ENCODE data around the gene MEF2D. TPM values are rescaled to one million over a fixed set of nuclear protein-coding genes. Genes with fewer than 3 reads are reported as not detected.
A peak's percentile ranks its signal among the peaks of the same experiment; 100 is the strongest.

MEF2D gene
- total RNA-seq, 1 donor from 2014 or later, result 26.6 TPM

DNA sequence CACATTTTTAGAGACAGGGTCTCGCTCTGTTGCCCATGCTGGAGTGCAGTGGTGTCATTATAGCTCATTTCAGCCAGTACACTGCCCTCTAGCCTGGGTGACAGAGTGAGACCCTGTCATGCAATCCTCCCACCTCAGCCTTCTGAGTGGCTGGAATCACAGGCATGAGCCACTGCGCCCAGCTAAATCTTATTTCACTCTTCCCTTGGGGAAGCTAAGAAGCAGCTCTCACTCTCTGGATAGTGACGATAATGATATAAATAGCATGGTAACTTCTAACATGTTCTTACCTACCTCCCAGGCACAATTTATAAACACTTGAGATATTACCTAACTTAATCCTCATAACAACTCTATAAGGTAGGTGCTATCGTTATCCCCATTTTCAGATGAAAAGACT, 46.9 kb upstream of the MEF2D start:
- peaks cover 2% of the 10 kb centered on the region for H3K4me1 Mint-ChIP-seq (ENCODE audit: low read depth)
- H3K27me3 Mint-ChIP-seq, result no peaks in the 10 kb centered on the region
- no peaks in the 10 kb centered on the region for H3K9me3 Mint-ChIP-seq (ENCODE audit: low read depth)
- no peak for DNase-seq (ENCODE audit: low spot score, unreplicated experiment)
- H3K27ac Mint-ChIP-seq, result no peak overlapping the region
- peaks cover 4% of the 10 kb centered on the region for H3K36me3 Mint-ChIP-seq (ENCODE audit: insufficient read depth)
- TF ChIP-seq, protein P1, sequence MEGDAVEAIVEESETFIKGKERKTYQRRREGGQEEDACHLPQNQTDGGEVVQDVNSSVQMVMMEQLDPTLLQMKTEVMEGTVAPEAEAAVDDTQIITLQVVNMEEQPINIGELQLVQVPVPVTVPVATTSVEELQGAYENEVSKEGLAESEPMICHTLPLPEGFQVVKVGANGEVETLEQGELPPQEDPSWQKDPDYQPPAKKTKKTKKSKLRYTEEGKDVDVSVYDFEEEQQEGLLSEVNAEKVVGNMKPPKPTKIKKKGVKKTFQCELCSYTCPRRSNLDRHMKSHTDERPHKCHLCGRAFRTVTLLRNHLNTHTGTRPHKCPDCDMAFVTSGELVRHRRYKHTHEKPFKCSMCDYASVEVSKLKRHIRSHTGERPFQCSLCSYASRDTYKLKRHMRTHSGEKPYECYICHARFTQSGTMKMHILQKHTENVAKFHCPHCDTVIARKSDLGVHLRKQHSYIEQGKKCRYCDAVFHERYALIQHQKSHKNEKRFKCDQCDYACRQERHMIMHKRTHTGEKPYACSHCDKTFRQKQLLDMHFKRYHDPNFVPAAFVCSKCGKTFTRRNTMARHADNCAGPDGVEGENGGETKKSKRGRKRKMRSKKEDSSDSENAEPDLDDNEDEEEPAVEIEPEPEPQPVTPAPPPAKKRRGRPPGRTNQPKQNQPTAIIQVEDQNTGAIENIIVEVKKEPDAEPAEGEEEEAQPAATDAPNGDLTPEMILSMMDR (IDR thresholded peaks at IDR 0.05; ENCODE audit: unreplicated experiment), result no peak
- no peak overlapping the region for H3K4me3 Mint-ChIP-seq (ENCODE audit: low read depth)

- H3K9me3 Mint-ChIP-seq (ENCODE audit: low read depth), result no peaks in the 10 kb centered on the region
- peaks cover 2% of the 10 kb centered on the region for H3K4me1 Mint-ChIP-seq (ENCODE audit: low read depth)
- H3K36me3 Mint-ChIP-seq (ENCODE audit: insufficient read depth), result peaks cover 2% of the 10 kb centered on the region
- no peaks in the 10 kb centered on the region for H3K27me3 Mint-ChIP-seq
- no peak for DNase-seq (ENCODE audit: low spot score, unreplicated experiment)
- H3K4me3 Mint-ChIP-seq (ENCODE audit: low read depth), result no peak overlapping the region
- TF ChIP-seq, protein P1 (IDR thresholded peaks at IDR 0.05; ENCODE audit: unreplicated experiment), result no peak
- H3K27ac Mint-ChIP-seq, result peak overlapping the region; percentile 18
Observed at GRCh38 chr1:156546267-156546666, 45.7 kb upstream of the MEF2D start.

GRCh38 chr1:156544592-156545102, 44.1 kb upstream of the MEF2D start:
- peaks cover 2% of the 10 kb centered on the region for H3K4me1 Mint-ChIP-seq (ENCODE audit: low read depth)
- H3K4me3 Mint-ChIP-seq (ENCODE audit: low read depth), result no peak overlapping the region
- TF ChIP-seq, protein P1 (IDR thresholded peaks at IDR 0.05; ENCODE audit: unreplicated experiment), result no peak
- H3K27me3 Mint-ChIP-seq, result no peaks in the 10 kb centered on the region
- H3K36me3 Mint-ChIP-seq (ENCODE audit: insufficient read depth), result peaks cover 2% of the 10 kb centered on the region
- no peak for DNase-seq (ENCODE audit: low spot score, unreplicated experiment)
- H3K9me3 Mint-ChIP-seq (ENCODE audit: low read depth), result no peaks in the 10 kb centered on the region
- H3K27ac Mint-ChIP-seq, result no peak overlapping the region

GRCh38 chr1:156543066-156543465, 42.5 kb upstream of the MEF2D start:
- no peak for DNase-seq (ENCODE audit: low spot score, unreplicated experiment)
- H3K27me3 Mint-ChIP-seq, result no peaks in the 10 kb centered on the region
- H3K4me1 Mint-ChIP-seq (ENCODE audit: low read depth), result peaks cover 2% of the 10 kb centered on the region
- no peaks in the 10 kb centered on the region for H3K9me3 Mint-ChIP-seq (ENCODE audit: low read depth)
- H3K36me3 Mint-ChIP-seq (ENCODE audit: insufficient read depth), result peaks cover 6% of the 10 kb centered on the region
- TF ChIP-seq, protein P1 (IDR thresholded peaks at IDR 0.05; ENCODE audit: unreplicated experiment), result no peak
- no peak overlapping the region for H3K4me3 Mint-ChIP-seq (ENCODE audit: low read depth)
- peak overlapping the region; percentile 8 for H3K27ac Mint-ChIP-seq

GRCh38 chr1:156540955-156541354, 40.4 kb upstream of the MEF2D start:
- H3K36me3 Mint-ChIP-seq (ENCODE audit: insufficient read depth), result peaks cover 6% of the 10 kb centered on the region
- peaks cover 2% of the 10 kb centered on the region for H3K4me1 Mint-ChIP-seq (ENCODE audit: low read depth)
- H3K9me3 Mint-ChIP-seq (ENCODE audit: low read depth), result no peaks in the 10 kb centered on the region
- no peak overlapping the region for H3K27ac Mint-ChIP-seq
- H3K27me3 Mint-ChIP-seq, result no peaks in the 10 kb centered on the region
- H3K4me3 Mint-ChIP-seq (ENCODE audit: low read depth), result no peak overlapping the region
- DNase-seq (ENCODE audit: low spot score, unreplicated experiment), result no peak
- TF ChIP-seq, protein P1 (IDR thresholded peaks at IDR 0.05; ENCODE audit: unreplicated experiment), result no peak

All from progenitor cell of endocrine pancreas (in vitro differentiated cells).